GM21529 (cell line): ENCODE results near the gene RBM19.

Experiments used
- ATAC-seq: cut with Tn5 transposase; IDR thresholded peaks from one replicate; pipeline ENCODE4 v1.9.1; 2021; ENCODE audit not compliant: unreplicated experiment

The RBM19 gene

DNA sequence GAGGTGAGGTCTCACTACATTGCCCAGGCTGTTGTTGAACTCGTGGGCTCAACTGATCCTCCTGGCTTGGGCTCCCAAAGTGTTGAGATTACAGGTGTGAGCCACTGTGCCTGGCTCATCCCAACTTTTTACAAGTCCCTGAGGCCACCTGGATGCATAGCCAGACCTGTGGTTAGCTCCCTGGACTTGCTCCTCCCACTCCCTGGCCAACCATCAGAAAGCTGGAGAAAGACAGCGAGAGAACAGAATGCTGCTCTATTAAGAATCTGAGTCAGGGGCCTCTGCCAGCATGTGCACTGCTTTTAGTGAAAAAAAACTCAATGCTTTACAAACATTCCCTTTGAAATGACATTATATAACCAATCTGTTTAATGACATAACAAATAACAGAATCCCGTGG, 78.2 kb downstream of the RBM19 start:
- no peak for ATAC-seq

DNA sequence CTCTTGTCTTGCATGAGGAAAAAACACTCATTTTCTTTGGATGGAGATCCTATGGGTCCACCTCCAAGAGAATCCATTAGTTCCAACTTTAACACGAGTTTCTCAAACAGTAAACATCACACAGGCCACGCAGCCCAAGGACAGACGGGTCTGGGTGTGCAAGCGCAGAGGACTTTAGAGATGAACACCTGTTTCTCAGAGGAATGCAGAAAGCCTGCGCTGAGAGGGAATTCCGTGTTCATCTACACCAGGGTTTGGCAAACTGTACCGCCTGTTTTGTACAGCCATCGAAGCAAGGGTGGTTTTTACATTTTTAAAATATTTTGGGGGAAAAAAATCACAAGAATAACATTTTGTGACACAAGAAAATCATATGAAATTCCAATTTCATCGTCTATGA, 79.4 kb downstream of the RBM19 start:
- no peak for ATAC-seq

DNA sequence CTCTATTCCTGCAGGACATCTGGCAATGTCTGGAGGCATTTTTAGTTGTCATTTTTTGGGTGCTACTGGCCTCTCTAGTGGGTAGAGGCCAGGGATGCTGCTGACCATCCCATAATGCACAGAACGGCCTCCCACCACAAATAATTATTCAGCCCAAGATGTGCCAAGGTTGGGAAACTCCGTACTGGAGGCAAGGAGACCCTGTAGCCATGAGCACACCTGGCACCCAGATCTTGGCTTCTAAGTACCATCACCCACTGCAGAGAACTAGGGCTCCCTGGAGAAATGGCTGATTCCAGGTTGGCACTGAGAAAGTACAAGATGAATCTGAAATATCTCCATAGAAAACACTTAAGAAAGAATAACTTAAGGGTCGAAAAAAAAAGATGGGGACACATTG, 81.7 kb downstream of the RBM19 start:
- no peak for ATAC-seq

DNA sequence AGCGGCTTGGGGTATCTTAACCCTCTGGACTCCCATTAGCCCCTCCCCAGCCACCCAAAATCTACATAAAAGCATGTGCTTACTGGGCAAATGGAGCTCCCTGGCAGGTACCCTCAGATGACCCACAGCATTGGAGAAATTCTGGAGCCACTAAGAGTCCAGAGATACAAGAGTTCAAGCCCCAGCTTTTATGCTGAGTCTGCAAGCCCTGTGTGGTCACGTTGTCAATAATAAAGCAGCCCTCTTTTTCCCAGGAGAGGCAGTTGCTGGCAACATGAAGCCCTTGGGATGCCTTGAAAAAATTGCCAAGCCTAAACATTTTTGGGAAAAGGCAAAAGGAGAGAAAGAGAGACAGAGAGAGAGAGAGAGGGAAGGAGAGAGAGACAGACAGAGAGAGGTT, 83.4 kb downstream of the RBM19 start:
- no peak for ATAC-seq

DNA sequence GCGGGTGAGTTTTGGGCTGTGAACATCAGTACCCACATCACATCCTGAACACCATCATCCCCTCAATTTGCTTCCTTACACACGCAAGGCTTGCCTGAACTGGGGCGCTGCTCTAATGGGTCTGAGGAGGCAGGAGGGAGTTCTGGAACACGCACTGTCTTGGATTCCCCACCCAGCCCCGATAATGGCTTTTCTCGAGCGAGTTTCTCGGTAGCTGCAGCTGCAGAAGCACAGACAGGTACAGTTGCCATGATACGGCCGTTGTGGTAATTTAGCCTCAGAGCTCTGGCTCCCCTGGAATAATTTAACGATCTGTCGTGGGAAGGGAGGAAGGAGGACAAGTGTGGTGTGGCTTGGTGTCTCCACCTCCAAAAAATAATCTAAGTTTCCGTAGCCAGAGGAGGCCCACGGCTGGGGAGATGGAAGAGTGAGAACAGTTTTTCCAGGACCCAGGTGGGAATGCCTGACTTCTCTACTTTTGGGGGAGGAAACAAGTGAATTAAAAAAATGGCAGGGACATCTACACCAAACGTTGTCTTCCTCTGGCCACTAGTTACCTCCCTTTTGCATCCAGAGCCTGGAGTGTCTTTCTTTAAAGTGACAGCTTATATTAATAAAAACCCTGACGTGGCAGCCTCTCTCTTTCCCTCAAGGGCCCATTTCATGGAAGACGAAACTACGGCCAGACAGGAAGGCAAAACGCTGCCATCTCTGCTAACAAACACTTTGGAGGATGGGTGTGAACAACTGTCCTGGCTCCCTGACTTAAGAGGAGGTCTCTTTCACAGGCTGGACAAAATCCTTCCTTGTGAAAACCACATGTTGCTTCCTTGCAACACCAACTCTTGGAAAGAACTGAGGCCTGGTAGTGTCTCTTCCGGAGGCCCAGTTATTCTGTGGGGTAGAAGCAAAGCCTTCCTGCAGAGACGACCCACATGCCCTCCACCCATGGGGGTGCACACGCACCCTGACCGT, 84.8 kb downstream of the RBM19 start:
- no peak for ATAC-seq

DNA sequence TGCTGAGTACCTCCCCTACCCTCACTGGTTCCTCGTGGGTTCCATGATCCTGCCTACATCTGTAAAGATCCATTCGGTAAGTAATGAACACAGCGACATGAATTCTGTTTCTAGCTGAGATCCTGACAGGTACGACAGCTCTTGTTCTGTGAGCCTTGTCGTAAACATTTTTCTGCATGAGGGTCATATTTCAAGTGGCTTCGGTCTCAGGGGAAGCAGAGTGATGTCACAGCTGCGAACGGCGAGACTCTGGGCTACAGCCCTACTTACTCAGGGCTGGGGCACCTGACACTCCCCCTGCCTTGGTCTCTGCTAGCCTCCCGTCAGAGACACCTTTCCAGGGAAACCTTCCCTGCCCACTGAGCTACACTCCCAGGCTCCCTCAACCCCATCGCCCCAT, 85.8 kb downstream of the RBM19 start:
- no peak for ATAC-seq

DNA sequence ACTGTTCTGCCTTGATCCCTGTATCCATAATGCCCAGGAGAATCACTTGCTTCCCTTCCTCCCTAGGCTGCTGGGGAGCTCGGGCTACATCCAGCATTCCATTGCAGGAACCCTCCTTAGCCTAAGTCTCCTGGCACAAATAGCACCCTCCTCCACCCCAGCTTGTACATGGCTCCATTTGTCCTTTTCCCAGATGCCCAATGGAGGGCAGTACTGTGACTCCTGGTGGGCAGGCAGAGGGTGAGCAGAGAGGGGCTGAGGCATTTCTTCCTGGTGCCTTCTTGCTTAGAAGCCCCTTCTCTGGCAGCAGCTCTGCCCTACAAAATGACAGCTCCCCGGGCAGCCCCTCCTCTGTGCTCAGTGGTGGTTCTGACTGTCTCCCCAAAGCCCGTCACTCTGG, 86.5 kb downstream of the RBM19 start:
- no peak for ATAC-seq

DNA sequence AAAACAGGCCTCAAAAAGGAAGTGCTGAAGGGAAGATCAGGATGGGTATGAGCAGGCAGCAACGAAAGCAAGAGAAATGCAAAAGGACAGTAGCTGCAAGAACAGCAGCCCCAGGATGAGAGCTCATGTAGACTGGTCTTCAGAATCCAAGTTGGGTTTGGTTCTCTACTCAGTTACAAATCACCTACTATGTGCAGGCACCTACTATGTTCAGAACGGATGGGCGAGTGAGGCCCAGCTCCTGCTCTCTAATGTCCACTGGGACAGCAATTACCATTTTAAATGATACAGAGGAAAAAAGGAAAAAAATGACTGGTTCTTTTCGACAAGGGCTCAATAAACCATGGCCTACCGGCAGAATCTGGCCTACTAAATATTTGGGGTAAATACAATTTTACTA, 88.5 kb downstream of the RBM19 start:
- ATAC-seq: no peak

DNA sequence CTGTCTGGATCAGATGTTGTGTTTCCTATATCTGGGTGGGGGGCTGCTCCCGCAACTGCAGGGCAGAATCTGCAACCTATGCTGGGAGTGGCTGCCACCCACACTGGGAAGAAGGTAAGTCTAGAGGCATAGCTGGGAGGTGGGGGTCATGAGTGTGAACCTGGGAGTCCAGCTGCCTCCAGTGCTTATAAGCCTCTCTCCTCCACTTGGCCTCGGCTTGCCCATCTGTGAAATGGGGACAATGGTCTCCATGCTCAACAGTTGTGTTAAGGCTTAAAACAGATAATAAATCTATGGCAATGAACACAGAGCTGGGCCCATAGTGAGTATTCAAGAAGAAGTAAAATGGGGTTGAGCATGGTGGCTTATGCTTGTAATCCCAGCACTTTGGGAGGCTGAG, 90.0 kb downstream of the RBM19 start:
- ATAC-seq: no peak

DNA sequence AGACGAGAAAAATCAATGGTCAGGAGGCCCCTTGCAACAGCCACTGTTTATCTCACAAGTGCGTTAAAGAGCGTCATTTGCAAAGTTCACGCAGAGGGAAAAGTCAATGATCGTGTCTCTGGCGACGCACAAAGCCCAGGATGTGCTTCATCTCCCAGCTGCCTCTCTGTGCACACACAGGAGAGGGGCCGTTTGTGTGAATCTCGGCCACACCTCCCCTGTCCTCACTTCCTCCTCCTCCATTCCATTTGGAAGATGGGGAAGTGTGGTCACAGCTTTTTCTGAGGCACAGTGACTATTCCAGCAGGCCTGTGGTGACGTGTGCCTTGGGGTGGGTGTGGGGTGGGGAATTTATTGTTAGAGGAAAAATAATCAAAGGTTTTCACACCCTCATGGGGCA, 90.4 kb downstream of the RBM19 start:
- no peak for ATAC-seq

DNA sequence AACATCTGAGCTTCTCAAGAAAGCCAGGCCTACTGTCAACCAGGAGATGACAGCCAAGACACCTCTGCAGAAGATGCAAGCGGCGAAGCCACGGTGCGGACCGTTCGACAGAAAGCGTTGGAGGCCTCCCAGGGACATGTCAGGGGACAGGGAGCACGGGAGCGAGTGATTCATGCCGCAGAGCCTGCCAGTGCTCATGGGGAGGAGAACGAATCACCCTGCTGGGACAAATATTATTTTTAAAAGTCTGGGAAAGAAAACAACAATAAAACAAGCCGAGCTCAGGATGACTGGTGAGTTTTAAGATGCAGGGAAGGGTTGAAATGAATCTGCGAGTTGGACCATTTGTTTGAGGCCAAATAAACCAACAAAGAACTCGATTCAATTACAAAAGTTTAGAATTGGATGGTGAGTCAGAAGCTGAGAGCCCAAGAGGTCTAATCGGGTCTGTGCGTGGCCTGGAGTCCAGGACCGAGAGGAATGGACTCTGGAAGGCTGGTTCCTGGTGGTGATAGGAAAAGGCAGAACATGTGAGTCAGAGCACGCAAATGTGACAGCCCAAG, 91.0 kb downstream of the RBM19 start:
- no peak for ATAC-seq

DNA sequence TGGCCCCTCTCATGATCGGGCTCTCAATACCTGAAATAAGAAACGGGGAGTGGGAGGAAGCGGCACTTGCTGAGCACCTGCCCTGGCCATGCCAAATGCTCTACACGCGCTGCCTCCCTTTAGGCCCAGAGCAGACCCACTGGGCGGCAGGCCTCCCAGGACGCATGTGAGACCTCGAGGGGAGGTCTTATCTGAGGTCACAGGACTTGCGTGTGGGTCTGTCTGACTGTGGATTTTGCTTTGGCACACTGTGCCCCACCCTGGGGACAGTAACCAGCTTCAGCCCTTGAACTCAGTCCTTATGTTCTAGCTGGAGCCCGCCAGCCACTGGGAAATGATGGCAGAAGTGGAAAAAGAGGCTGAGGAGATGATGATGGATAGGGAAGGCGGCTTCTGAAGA, 91.8 kb downstream of the RBM19 start:
- ATAC-seq: no peak

DNA sequence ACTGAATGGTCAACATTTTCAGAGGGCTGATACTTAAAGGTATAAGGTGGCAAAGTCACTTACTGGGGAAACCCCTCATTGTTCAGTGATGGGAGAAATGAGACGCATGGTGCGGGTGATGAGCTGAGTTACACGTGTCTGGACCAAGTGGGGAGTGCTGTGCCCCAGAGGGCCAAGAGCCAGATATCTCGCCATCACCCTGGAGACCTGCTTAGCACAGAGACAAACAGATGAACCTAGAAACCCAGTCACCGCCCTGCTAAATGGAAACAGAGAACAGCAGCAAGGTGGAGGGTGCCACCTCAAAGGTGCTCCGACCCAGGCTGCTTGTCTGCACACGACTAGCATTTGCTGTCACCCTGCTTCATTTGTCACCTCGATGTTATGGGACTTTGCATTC, 92.4 kb downstream of the RBM19 start:
- ATAC-seq: no peak

DNA sequence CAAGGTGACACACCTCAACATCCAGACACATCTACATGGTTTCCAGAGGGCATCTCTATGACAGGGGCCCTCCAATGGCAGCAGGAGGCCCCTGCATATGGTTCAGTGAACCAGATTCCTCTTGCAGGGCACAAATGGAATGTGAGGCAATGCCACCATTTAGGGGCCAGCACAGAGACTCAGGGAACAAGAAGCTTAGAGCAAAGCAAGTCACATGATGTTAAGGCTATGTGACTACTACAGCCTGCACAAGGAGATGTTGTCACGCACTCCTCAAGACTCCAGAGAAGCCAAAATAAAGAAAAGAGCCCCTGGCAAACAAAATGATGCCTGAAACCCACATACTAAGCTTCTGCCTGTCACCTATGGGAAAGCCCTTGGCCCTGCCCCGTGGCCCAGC, 95.2 kb downstream of the RBM19 start:
- ATAC-seq: no peak

DNA sequence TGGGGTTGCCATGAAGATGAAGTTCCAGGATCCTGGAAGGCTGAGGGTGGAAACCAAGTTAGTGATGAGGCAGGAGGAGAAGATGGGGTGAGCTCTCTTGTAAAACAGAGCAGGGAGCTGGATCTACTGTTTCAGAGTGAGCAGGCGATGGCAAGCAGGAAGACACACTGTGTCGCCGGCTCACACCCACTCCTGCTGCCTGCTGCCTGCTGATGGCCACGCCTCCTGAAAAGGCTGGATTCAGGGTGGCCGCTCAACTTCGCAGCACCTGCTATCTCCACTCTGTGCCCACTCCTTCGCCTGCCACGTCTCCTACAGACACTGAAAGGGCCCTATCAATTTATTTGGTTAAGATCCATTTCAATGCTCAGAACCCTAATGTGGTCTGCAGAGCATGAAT, 96.1 kb downstream of the RBM19 start:
- ATAC-seq: no peak

DNA sequence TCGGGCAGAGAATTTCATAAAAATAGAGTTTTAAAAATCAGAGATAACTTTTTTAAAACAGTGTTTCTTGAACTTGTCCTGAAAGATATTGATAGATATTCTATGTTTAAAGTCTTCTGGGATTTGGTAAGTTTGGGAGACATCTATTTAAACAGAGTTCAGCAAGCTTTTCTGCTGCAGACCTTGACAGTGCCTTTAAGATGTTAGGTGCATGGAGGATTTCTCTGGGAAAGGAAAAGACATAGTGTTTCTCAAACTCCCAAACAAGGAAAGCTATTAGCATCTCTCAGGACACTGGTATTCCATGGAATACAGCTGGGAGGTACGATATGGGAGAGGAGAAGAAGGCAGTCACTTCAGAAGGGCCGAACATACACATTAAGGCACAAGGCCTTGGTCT, 97.8 kb downstream of the RBM19 start:
- no peak for ATAC-seq

DNA sequence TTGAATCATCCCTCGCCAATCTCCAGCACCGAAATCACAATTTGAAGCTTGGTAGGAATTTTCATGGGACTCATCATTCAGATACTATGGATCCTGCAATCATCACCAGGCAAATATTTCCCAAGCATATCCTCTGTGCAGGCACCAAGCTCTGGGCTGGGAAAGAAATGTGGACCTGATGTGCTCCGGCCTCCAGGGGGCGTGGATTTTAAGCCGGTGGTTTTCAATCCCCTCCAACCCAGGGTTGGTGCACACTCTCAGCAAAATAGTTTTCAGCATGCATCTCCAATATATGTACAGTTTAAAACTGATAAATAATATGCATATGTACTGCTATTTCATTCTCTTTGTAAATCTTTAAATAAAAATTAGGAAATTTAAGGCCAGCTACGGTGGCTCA, 98.9 kb downstream of the RBM19 start:
- no peak for ATAC-seq

DNA sequence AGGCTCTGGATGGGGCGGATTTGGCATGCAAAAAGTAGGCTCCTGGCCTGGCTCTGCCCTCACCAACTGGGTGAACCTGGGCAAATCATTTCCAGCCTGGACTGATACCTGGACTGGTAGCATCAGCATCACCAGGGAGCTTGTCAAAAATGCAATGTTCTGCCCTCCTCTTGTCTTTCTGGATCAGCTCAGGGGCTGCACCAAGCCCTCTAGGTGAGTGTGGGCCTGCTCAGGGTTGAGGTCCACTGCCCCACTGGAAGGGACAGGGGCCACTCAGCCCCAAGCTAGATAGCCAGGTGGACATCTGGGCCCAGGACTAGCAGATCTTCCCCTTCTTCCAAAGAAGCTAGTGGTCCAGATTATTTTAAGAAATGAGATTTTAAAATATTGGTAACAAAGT, 99.6 kb downstream of the RBM19 start:
- no peak for ATAC-seq

DNA sequence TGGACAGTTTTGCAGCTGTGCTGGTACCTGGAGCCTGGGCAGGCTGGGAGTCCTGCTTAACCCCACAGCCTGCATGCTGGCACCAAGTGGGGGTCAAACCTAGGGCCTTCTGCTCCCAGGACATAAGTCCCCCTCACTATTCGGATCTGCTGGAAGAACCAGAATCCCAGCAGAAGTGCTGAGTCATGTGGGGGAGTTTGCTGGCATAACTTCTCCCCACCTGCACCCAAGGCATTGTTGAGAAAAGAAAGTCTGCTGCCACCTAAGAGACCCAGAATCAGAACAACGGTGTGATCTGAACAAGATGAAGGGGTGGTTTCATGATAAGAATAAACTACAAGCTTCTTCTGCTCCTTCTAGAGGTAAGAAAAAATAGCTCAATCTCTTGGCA, 102.7 kb downstream of the RBM19 start:
- no peak for ATAC-seq

DNA sequence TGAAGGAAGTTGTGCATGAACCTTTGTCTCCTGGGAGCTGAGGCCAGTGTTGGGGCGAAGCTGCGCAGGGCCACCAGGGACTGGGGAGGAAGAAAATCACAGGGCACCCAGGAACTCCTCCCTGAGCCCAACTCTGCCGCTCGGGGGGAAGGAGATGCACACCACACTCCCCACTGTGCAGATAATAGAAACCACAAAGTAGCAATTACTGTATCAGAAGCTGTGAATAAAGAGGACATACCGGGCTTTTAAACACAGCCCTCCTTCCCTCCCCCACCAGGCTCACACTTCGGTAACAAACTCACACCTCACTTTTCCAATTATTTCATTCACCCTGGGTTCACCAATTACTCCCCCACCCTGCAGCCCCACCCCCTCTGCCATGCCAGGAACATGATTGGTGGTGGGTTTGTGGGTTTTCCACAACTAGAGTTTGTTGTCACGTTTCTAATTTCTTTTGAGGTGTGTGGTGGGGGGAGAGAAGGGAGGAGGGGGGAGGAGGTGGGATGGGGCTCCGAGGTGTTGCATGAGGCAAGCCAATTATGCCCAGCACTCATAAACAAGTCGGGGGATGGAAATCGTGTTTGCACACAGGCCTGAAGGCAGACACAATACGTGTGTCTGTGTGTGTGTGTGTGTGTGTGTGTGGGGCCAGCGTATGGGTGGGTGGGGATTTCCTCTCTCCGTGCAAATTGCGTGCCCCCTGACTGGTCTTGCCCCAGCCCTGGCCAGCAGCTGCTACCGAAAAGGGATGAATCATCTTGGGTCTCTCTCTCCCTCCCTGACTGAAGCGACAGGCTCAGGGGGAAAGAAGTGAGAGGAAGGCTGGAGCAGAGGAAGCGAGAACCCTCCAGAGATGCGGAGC, 103.3 kb downstream of the RBM19 start:
- ATAC-seq: no peak

DNA sequence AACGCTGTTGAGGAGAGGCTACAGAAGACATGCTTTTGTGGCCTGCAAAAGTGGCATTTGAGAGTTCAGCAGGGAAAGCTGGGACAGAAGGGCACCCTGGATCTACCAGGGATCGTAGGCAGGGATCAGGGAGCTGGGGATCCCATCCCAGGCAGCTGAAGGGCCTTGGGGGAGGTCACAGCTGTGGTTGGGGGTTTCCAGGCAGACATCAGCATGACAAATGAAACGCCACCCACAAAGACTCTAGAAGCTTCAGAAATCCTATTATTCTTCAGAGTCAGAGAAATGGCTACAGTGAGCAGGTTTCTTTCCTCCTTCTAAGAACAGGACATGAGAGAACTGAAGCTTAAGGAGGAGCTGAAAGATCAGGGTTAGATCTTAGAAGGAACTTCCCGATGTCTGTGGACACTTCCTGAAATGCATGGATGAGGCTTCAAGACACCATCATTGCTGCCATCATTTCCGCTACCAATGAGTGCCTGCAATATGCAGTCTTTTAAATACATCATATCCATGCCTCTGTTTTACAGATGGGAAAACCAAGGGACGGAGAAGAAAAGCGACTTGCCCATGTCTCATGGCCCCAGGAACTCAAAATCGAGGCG, 104.3 kb downstream of the RBM19 start:
- ATAC-seq: no peak
